Fibroblast of peridontal ligament (primary cell): ENCODE results near the gene ABCC1.
"Not testable (repeated sequence)": the region's sequence is repeated elsewhere in the genome, so short reads cannot be mapped to it uniquely, and the experiment has no call there.

ENCODE experiments used
- DNase-seq: peaks from one replicate; pipeline ENCODE4 v3.0.0-alpha.2; 2010; ENCODE audit errors: extremely low read depth

The ABCC1 gene

GRCh38 chr16:16140537-16140936 is 191.1 kb downstream of the ABCC1 start:
- DNase-seq: no peak

GRCh38 chr16:16141141-16141540 is 191.7 kb downstream of the ABCC1 start:
- no peak for DNase-seq

GRCh38 chr16:16141784-16142396 is 192.5 kb downstream of the ABCC1 start:
- DNase-seq: no peak

- no peak for DNase-seq
Measured at GRCh38 chr16:16143038-16143763, 193.8 kb downstream of the ABCC1 start.

GRCh38 chr16:16143931-16144330 is 194.5 kb downstream of the ABCC1 start:
- DNase-seq: no peak

GRCh38 chr16:16144416-16144815 is 195.0 kb downstream of the ABCC1 start:
- no peak for DNase-seq

- DNase-seq: no peak
Measured at GRCh38 chr16:16145286-16145685, 195.9 kb downstream of the ABCC1 start.

- DNase-seq: no peak
Measured at GRCh38 chr16:16146380-16147315, 197.2 kb downstream of the ABCC1 start.

- DNase-seq: no peak
Measured at GRCh38 chr16:16147316-16147999, 198.0 kb downstream of the ABCC1 start.

- DNase-seq: not testable (repeated sequence)
Measured at GRCh38 chr16:16148000-16148599, 198.7 kb downstream of the ABCC1 start.

GRCh38 chr16:16148755-16149154 is 199.3 kb downstream of the ABCC1 start:
- no peak for DNase-seq

- no peak for DNase-seq
Measured at GRCh38 chr16:16149710-16150116, 200.3 kb downstream of the ABCC1 start.

GRCh38 chr16:16150117-16150877 is 200.9 kb downstream of the ABCC1 start:
- peak; percentile 39 for DNase-seq

GRCh38 chr16:16150878-16151152 is 201.4 kb downstream of the ABCC1 start:
- no peak for DNase-seq

- DNase-seq: peak; percentile 19
Measured at GRCh38 chr16:16151315-16151714, 201.9 kb downstream of the ABCC1 start.

GRCh38 chr16:16153000-16153399 is 203.6 kb downstream of the ABCC1 start:
- DNase-seq: not testable (repeated sequence)

- DNase-seq: no peak
Measured at GRCh38 chr16:16154281-16154951, 205.0 kb downstream of the ABCC1 start.

GRCh38 chr16:16155234-16155633 is 205.8 kb downstream of the ABCC1 start:
- DNase-seq: no peak

- DNase-seq: no peak
Measured at GRCh38 chr16:16157166-16157565, 207.8 kb downstream of the ABCC1 start.

- no peak for DNase-seq
Measured at GRCh38 chr16:16158082-16158658, 208.8 kb downstream of the ABCC1 start.
